Measurements from ENCODE around the gene EHMT1.

The EHMT1 gene

DNA sequence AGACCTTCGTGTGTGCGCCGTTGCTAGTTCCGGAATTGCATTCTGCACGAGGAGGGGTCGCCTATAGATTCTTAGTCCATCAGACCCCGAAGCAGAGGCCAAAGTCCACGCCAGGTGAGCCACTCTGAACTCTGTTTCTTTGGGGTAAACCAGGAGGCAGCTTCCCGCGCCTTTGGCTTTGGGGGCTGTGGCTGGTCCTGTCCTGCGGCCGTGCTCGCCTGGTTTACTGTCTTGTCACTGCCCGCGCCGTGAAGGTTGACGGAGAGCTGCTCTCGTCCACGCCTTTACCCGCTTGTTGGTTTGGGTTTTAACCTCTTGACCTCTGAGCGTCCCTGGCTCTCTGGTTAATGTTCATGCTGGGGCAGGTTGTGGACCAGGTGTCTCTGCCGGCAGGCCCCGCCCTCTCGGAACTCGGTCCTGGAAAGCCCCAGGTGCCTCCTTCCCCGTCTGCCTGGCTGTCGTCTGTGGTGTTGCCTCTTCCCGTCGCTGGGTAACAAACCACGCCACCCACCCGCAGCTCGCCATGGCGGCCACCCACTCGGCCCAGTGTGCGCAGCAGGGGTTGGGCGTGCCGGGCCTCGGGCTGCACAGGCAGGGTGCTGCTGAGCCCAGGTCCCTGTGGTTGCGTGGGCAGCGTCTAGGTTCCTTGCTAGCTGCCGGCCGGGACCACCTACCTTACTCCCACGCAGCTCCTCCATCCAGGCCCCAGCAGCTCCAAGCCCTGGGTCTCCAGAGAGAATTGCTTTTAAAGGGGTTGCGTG lies 214.2 kb downstream of the EHMT1 start:
- no peak overlapping the region for H3K4me3 ChIP-seq (ENCODE audit: low read depth, low read length)
- TF ChIP-seq, protein P1, sequence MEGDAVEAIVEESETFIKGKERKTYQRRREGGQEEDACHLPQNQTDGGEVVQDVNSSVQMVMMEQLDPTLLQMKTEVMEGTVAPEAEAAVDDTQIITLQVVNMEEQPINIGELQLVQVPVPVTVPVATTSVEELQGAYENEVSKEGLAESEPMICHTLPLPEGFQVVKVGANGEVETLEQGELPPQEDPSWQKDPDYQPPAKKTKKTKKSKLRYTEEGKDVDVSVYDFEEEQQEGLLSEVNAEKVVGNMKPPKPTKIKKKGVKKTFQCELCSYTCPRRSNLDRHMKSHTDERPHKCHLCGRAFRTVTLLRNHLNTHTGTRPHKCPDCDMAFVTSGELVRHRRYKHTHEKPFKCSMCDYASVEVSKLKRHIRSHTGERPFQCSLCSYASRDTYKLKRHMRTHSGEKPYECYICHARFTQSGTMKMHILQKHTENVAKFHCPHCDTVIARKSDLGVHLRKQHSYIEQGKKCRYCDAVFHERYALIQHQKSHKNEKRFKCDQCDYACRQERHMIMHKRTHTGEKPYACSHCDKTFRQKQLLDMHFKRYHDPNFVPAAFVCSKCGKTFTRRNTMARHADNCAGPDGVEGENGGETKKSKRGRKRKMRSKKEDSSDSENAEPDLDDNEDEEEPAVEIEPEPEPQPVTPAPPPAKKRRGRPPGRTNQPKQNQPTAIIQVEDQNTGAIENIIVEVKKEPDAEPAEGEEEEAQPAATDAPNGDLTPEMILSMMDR (IDR thresholded peaks at IDR 0.05; ENCODE audit: low read depth, low read length): no peak

DNA sequence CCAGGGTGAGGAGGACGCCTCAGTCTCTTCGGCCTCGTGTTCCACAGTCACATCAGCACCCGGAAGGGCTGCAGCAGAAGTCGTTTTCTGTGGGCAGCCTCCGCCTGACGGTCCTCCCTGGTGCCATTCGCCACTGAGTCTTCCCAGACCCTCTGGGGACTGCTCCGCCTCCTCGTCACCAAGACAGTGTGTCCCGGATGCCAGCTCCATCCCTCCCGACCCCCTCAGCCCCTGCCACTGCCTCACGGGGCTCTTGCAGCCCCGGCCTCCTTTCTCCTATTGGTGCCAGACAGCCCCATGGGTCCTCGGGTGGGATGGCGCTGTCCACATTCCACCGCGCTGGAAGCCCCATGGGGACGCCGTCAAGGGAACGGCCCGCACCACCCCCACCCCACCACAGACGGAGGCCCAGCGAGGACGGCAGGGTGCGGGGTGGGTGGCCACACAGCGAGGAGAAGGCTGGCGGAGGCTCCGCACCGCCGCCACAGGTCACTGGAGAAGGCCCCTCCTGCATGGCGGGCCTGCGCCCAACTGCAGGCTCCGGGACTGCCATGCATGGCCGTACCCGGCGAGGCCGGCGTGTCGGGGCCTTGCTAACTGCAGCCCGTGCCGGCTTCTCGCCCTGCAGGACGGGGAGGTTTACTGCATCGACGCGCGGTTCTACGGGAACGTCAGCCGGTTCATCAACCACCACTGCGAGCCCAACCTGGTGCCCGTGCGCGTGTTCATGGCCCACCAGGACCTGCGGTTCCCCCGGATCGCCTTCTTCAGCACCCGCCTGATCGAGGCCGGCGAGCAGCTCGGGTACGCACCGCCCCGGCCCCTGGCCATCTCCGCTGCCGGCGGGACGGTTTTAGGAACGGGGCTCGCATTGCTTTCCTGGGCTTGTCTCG lies 215.2 kb downstream of the EHMT1 start:
- no peak overlapping the region for H3K4me3 ChIP-seq (ENCODE audit: low read depth, low read length)
- TF ChIP-seq, protein P1 (IDR thresholded peaks at IDR 0.05; ENCODE audit: low read depth, low read length): no peak

DNA sequence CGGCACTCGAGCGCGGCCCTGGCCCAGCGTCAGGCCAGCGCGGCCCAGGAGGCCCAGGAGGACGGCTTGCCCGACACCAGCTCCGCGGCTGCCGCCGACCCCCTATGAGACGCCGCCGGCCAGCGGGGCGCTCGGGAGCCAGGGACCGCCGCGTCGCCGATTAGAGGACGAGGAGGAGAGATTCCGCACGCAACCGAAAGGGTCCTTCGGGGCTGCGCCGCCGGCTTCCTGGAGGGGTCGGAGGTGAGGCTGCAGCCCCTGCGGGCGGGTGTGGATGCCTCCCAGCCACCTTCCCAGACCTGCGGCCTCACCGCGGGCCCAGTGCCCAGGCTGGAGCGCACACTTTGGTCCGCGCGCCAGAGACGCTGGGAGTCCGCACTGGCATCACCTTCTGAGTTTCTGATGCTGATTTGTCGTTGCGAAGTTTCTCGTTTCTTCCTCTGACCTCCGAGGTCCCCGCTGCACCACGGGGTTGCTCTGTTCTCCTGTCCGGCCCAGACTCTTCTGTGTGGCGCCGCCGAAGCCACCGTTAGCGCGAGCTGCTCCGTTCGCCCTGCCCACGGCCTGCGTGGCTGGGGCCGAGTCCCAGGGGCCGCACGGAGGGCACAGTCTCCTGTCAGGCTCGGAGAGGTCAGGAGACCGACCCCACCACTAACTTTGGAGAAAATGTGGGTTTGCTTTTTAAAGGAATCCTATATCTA lies 216.2 kb downstream of the EHMT1 start:
- TF ChIP-seq, protein P1 (IDR thresholded peaks at IDR 0.05; ENCODE audit: low read depth, low read length): no peak
- H3K4me3 ChIP-seq (ENCODE audit: low read depth, low read length): no peak overlapping the region

DNA sequence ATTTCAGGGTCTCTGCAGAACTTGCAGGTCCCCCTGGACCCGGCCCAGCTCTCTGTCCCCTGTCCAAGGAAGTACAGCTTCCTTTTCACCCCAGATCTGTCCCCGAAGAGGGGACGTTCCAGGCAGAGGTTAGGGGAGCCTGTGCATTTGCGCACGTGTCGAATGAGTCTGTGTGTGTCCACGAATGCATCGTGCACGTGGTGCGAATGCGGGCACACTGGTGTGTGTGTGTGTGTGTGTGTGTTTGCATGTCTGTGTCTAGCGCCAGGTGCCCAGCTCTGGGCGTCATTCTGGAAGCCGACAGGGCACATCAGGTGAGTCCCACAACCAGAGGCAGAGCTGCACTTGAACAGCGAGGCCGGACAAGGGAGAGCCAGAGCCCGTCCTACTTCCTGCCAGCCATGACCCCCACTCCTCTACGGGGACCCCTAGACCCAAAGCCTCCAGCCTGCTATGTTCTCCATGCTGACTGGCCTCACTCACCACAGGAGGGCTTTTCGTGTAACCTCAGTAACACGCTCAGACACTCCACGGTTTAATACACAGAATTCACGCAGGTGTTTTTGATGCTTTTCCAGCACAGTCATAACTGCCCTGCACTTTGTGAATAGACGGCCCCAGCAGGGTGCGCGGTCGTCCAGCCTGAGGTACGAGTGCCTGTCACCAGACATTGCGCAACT lies 217.5 kb downstream of the EHMT1 start:
- no peak overlapping the region for H3K4me3 ChIP-seq (ENCODE audit: low read depth, low read length)
- TF ChIP-seq, protein P1 (IDR thresholded peaks at IDR 0.05; ENCODE audit: low read depth, low read length): no peak

DNA sequence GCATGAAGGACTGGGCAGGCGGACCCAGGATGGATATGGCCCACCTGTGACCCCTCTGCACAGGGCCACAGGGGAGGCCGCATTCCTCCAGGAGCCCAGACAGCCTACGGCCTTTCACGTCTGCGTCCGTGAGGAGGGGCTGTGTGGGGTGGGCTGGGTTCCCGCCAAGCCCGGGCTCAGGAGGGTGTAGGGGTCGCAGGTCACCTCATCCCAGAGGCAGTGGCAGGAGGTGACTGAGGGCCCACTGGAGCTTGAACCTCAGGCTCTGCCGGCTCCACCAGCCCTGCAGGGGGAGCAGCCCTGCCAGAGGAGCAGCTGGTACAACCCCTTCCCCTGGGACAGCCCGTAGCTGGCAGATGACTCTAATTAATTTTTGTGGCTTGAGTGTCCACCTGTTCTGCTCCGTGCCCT lies 218.0 kb downstream of the EHMT1 start:
- no peak overlapping the region for H3K4me3 ChIP-seq (ENCODE audit: low read depth, low read length)
- TF ChIP-seq, protein P1 (IDR thresholded peaks at IDR 0.05; ENCODE audit: low read depth, low read length): no peak

DNA sequence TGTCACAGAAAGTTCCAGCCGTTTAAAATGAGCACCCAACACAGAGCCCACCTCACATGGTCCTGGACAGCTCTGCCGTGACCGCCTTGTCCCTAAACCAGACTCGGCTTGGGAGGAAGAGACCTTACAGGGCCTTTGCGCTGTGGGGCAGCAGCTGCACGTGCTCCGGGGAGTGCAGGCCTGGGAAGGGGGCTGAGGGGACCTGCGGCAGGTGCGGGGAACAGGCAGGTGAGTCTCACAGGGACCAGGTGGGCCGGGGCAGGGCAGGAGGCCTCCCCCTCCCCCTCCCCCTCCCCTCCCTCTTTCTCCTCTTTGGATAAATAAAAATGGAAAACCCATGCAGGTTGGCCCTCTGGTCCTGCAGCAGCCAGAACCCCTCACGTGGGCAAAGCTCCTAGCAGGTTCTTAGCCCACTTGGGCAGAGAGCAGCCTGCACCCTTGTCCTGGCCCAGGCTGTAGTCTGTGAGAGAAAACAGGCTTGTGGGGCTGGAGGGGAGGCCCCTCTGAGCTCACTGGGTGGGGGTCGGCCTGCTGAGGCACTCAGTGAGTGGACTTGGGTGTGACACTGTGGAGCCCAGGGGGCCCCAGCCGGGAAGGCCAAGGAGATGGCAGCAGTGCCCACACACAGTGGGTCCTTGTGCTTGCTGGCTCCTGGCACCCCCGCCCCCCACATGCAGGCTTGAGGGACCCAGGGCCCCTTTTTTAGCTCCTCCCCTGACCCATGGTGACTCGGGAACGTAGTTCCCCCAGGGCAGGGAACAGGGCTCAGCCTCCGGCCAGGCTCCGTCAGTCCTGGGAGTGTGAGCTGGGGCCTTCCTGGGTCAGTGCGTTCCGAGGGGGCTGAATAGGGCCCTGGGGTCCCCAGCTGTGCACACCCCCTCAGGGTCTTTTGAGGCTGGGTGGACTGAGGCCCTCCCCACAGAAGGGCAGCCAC lies 218.8 kb downstream of the EHMT1 start:
- no peak overlapping the region for H3K4me3 ChIP-seq (ENCODE audit: low read depth, low read length)
- TF ChIP-seq, protein P1 (IDR thresholded peaks at IDR 0.05; ENCODE audit: low read depth, low read length): no peak
